SJCRH30 (cell line): ENCODE results near the gene FAS. TPM values are rescaled to one million over a fixed set of nuclear protein-coding genes. Genes with fewer than 3 reads are reported as not detected.

Source experiments
- total RNA-seq: library from RNA; depleted of rRNA; stranded (reverse); fragments of >200 nt; shearing (Covaris generic); gene quantifications from 2 replicates; pipeline ENCODE4 v1.2.3, GENCODE V29; 2014; rRNA removed

Gene FAS
- total RNA-seq, 1 experiment from 2014 or later: 0.75 TPM

Other genes starting within 250 kb of the FAS start
- gene LIPN, start 230.8 kb upstream of the FAS start, total RNA-seq: not detected in 2 replicates
- gene LIPM, start 188.1 kb upstream of the FAS start, total RNA-seq: not detected in 2 replicates
- gene ANKRD22, start 139.0 kb upstream of the FAS start, total RNA-seq: not detected in 2 replicates
- gene STAMBPL1, start 110.6 kb upstream of the FAS start, total RNA-seq: 4.6 and 4.7 TPM in 2 replicates
- 0.48 and 0.95 TPM in 2 replicates for gene ACTA2, start 38.0 kb upstream of the FAS start, total RNA-seq
- gene CH25H, start 216.5 kb downstream of the FAS start, total RNA-seq: 0.22 TPM in 1 of 2 replicates, not detected in the other